AML-193 (cell line): Measurements from ENCODE around the gene TNFAIP8L2.
A peak's percentile ranks its signal among the peaks of the same experiment; 100 is the strongest.
"Not testable (repeated sequence)": the region's sequence is repeated elsewhere in the genome, so short reads cannot be mapped to it uniquely, and the experiment has no call there.

ENCODE experiments used
- DNase-seq, 2 experiments: peaks; one replicate each; lab custom pipeline; 2025; lab: John Stamatoyannopoulos, UW

TNFAIP8L2 gene

DNA sequence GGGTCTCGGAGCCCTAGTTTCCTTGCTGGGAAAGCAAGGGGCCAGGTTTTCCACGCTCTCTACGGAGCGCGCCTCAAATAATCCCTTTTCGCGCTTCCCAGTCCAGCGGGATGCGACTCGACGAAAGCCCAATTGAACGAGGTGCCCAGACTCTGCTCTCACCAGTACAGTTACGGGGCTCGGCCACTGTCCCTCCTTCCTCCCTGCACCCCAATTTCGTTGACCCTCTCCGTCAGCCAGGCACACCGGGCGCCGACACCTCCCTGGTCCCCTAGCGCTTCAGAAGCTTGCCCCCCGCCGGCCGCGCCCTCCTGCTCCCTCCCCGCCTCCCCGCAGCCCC is 10.4 kb upstream of the TNFAIP8L2 start:
- no peak for DNase-seq

DNA sequence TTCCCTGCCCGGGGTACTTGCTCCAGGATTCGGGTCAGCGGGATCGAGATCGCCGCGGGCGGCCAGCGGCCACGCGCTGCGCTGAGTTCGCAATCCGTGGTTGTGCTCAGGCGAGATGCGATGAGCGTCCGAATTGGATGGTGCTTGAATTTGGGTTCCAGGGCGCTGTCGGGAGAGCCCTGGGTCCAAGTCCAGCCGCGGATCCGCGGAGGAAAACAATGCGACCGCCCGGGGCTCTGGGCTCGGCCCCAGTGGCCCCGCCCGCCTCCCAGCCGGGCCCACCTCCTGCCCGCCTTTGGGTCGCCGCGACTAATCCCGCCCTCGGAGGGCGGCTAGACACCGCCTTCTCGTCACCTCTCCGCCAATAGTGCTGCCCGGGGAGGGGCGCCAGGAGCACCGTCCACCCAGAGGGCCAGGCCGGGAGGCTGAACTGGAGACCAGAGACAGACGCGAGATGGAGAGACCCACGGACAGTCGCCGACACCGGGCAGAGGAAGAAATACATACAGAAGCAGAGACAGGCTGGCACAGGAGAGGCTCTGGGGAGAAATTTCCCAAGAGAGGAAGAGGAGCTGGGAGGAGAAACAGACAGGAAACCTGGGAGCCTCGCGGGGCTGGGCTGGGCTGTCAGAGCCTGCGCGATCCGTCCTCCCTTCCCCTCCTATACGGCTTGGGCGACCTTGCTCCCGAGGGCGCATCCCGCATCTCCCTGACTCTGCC is 9.9 kb upstream of the TNFAIP8L2 start, which contains the start of gene SEMA6C:
SEMA6C (minus strand) TSS at position 220 of the 720 bp plus-strand sequence. CDS start 4,010 bp downstream, outside the sequence.
- DNase-seq, result peak; percentile 82 to 85

DNA sequence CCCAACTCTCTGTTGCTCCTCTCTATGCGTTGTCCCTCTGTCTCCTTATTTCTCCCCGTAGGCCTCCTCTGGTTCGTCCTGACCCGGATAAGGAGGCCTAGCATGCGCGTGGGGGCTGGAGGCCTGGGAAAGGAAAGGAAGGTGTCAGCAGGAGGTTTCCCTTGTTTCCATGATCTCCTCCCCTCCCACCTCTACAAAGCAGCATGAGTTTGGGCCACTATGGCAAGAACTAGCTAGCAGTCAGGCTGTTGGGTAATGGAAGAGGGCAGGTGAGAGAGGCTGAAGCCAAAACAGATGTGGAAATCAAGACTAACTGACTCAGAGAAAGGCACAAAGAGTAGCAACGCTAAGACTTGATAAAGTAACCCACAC is 9.3 kb upstream of the TNFAIP8L2 start:
- no peak for DNase-seq

DNA sequence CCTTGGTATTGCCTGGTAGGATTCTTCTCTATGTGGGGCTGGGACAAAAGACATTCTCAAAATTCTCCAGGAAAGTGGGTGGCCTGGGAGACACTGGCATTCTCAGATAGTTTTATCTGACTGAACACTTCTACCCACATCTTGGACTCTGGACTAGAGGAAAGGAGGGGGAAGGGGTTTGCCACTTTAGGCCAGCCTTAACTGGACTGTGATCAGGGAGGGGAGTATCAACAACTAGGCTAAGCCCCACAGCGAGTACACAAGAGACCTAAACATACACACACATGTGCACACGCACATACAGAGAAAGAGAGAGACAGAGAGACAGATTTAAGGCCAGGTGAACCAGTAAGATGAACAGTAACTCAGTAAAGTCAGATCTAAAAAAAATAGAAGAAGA is 8.8 kb upstream of the TNFAIP8L2 start:
- DNase-seq, result no peak

DNA sequence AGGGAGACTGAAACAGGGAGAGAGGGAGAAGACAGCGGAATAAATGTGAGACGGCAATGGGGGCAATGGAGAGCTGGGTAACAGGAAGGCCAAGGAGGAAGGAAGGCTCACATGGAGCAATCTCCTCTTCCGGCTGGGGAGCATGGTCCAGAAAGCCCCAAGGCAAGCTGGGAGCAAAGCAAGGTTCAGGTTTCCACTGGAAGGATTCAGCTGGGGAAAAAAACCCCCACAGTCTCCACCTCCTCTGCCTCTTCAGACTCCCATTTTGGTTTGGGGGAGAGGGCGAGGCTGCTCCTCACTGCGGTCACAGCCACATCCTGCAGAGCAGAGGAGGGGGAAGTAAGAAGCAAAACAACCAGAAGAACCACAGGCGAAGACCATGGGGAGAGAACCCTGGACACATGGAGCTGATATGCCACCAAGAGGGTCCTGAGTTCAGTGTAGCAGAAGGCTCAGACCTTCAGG is 650 bp downstream of the TNFAIP8L2 start:
- DNase-seq, result peak; percentile 94 to 95

DNA sequence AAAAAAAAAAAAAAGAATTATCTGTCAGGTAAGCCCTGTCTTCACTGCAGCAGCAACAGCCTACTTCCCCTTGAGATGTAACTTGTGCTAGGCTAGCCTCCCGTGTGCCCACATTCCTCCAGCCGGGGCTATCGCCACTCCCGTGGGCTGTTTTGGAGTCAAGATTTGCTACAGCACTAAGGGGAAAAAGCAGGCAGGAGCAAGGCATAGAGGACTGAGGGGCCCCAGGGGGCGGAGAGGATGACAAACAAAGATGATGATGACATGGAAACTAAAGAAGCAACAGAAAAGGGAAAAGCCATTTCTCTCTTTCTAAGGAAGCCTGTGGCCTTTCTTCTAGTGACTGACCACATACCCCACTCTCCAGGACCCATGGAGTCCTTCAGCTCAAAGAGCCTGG is 1.9 kb downstream of the TNFAIP8L2 start:
- DNase-seq, result no peak

DNA sequence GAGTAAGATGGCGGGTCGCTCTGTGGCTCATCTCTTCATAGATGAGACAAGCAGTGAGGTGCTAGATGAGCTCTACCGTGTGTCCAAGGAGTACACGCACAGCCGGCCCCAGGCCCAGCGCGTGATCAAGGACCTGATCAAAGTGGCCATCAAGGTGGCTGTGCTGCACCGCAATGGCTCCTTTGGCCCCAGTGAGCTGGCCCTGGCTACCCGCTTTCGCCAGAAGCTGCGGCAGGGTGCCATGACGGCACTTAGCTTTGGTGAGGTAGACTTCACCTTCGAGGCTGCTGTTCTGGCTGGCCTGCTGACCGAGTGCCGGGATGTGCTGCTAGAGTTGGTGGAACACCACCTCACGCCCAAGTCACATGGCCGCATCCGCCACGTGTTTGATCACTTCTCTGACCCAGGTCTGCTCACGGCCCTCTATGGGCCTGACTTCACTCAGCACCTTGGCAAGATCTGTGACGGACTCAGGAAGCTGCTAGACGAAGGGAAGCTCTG is 2.4 kb downstream of the TNFAIP8L2 start:
- DNase-seq, result no peak

DNA sequence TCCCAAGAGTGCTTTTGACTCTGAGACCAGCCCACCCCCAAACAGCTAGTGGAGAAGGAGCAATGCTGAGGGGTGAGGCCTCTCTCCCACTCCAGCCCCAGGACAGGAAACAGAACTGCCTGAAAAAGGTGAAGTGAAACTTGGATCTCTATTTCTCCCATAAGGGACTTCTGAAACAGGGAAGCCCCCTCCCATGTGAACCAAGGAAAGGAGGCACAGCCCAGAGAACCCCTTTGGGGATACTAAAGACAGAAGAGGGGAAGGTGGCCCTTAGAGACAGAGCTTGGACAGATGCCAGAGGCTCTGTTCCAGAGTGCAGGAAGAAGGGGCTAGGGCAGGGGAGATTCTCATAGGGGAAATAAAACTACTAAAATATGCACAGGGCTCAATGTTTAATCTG is 2.9 kb downstream of the TNFAIP8L2 start:
- no peak for DNase-seq

DNA sequence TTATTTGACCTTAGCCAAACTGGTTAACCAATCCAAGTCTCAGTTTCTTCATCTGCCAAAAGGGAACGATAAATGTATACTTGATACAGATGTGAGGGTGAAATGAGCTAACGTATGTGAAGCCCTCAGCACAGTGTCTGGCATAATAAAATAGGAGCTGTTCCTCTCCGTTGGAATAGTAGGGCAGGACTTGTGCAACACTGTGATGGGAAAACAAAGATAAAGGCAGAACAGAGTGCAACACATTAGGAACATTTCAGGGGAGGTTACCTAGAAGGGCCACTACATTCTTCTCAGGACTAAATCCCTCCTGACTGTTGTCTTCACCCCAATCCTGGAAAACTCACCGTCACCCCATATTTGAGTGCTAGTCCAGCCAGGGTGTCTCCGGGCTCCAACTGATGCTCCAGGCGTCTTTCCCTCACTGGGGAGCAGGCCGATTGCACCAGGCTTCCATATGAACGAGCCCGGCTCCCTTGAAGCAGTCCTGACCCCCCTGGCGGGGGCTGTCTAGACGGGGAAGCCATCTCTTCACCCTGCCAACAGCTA is 8.4 kb downstream of the TNFAIP8L2 start:
- no peak for DNase-seq

DNA sequence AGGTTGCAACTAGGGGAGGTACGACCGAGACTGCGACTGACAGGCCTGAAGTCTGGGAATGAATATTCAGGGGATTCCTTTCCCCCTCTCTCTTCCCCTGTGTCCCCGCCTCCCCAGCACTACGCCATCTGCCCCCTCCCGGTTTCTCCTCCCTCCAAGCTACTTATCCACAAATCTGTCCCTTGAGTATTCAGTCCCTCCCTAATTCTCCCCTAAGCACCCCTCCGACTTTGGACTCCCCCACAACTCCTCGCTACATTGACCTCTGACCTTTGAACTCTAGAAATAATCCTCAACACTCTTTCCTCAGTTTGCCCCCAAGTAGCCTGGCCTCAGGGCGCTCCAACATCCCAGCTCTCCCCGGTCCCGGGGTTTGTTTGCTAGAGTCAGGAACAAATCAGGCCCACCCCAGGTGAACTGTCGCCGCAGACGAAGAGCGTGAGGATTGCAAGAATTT is 8.9 kb downstream of the TNFAIP8L2 start:
- no peak for DNase-seq

DNA sequence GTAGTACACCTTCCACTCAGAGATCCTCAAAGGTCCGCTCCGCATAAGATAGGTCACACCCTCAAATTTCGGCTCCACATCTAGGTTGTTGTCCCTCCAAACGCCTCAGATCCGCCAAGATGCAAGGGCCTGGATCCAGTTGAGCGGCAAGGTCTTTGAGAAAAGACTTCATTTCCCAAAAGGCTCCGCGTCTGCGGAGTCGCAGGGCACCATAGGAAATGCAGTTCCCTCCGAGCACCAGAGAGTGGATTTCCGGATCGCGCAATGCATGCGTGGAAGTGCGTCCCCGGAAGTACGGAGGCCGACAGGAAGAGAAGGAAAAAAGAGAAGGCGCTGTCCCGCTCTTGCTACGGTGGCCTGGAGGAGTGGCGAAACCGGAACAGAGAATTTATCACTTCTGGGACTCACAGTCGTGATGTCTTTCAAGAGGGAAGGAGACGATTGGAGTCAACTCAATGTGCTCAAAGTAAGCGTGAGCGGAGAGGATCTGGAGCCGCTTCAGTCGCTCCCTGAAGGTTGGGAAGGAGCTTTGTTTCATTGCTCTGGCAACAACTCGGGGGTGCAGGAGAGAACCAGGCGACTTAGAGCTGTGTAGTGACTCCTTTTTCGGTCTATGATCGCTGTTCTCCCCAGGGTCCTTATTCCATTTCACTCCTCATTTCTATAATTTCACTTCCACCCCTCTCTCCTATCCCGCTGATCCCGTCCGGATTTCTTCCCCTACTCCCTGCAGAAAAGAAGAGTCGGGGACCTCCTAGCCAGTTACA is 9.5 kb downstream of the TNFAIP8L2 start, which contains the start of the genes LYSMD1 and SCNM1:
LYSMD1 (minus strand) TSS at position 165 of the 767 bp plus-strand sequence. CDS start 644 bp downstream, outside the sequence.
SCNM1 (plus strand) TSS at position 407 of the 767 bp plus-strand sequence; CDS start at position 416, 9 bp downstream.
- DNase-seq, result peak; percentile 95 to 97

DNA sequence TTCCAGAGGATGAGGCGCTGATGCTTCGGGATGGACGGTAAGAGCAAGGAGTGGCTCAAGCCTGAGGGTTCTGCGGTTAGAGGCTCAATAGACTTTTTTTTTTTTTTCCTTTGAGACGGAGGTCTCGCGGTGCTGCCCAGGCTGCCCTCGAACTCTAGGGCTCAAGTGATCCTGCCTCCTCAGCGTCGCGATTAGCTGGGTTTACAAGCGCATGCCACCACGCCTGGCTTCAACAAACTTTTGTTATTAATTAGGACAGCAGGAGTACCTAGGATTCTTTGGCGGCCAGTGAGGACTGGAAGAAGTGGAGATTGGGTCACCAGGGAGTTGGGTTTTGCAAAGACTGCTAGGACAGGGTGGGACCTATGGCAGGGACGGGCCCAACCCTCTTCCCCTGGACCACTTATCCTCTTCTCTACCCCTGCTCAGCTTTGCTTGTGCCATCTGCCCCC is 10.1 kb downstream of the TNFAIP8L2 start:
- no peak for DNase-seq

DNA sequence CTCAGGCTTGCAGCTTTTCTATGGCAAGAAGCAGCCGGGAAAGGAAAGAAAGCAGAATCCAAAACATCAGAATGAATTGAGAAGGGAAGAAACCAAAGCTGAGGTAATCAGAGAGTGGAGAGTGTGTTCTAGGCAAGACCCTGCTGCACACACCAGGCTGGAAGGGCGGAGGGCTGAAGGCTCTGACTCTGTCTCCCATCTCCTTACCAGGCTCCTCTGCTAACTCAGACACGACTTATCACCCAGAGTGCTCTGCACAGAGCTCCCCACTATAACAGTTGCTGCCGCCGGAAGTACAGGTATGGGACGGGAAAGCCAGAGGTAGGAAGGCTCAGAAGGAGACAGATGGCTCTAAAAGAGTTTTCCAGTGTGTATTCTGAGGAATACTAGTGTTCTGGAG is 10.7 kb downstream of the TNFAIP8L2 start:
- DNase-seq, result no peak

DNA sequence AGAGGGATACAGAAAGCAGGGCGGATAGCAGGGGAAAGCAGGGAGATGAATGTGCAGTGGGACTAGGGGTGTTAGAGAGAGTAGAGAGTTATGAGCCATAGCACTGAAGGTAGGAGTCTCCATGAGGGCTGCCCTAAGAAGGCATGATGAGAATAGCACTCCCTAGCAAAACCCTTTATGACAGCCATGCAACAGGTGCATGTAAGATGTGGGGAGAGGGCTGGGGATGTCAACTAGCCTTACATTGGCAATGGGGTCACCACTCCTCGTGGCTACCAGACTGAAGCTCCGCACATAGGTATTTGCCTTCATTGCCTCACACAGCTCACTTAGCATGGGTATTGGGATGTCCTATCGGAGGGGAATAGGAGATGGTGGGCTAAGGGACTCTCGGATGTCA is 14.7 kb downstream of the TNFAIP8L2 start:
- DNase-seq, result no peak

DNA sequence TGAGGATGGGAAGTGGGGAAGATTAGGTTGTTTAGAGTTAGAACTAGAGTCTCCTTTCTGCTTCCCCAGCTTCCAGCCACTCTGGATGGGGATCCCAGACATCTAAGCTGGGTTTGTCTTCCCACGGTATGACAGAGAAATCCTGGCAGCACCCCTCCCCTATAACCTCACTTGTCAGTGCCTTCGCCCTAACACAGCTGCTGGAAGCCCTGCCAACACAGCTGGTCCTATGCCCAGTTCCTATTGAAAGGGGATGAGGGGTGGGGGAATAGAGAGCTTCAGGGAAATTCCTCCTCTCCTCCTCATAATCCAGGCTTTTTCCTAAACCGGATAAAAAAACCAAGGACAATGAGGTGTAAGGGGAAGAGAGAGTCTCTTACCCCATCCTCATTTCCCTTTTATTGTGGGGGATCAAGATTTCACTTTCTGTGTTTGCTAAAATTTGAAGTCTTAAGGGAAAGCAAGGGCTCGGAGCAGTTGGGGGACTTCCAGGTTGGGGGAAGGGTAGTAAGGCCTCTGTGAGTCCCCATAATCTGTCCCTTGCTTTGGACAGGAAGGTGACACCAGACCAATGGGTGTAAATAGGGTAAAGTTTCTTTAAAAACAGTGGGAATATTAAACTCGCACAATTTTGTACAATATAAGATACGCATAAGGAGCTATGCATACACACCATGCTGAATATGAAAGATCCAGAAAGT is 18.7 kb downstream of the TNFAIP8L2 start:
- DNase-seq, result no peak

DNA sequence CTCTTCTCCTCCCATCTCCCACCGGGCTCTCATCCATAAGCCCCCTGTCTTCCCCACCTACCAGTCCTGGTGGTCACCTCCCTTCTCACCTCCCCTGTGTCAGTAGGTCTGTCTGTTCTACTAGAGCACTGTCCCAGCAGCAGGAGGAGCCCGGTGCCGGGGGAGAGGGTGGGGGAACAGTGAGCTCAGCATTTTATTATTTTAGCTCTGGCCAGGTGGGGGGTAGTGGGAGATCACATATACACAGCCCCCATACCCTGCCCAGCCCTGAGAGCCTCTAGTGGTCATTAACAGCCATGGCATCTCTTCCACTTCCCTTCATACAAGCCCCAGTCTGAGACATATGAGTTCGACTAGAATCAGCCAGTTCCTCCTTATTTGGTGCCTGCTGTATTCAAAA is 19.4 kb downstream of the TNFAIP8L2 start, which contains the start of gene TMOD4:
TMOD4 (minus strand) TSS at position 119 of the 400 bp plus-strand sequence. CDS start 1,106 bp downstream, outside the sequence.
- DNase-seq, result peak; percentile 28 to 41

DNA sequence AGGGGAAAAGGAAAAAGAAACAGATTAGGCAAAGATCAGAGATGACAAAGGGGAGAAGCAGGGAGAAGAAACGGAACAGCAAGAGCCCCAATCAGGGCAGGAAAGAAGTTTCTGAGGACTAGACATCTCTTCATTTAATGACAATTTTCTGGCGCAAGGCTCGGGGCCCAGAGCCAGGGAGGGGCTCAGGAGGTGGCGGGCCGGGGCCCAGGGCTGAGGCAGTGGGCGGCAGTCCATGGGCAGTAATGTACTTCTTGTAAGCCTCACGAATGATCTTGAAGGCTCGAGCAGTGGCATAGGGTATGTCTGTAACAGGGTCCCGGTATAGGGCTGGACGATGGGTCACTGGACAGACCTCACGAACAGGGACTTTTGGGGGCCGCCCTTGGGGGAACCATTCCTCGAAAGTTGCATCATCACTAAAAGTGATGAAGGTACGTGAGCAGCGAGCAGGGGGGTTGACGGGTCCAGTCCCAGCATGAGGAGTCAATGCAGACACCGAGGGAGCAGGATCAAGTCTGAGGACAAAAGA is 20.1 kb downstream of the TNFAIP8L2 start:
- DNase-seq, result no peak

DNA sequence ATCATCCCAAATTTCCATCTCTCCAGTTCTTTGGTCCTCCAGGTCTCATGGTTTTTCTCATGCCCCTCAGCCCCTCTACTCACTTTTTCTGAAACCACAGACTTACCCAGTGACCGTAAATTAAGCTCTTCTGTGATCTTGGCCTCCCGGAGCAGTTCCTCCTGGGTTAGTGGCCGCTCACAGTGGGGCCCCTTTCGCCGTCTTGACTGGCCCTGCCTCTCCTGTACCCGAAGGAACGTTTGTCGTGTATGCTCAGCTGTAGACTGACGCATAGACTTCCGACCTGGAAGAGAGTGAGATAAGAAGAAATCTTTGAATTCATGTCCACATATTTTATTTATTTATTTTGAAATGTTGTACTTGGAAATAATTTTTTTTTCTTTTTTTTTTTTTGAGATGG is 27.8 kb downstream of the TNFAIP8L2 start:
- no peak for DNase-seq

DNA sequence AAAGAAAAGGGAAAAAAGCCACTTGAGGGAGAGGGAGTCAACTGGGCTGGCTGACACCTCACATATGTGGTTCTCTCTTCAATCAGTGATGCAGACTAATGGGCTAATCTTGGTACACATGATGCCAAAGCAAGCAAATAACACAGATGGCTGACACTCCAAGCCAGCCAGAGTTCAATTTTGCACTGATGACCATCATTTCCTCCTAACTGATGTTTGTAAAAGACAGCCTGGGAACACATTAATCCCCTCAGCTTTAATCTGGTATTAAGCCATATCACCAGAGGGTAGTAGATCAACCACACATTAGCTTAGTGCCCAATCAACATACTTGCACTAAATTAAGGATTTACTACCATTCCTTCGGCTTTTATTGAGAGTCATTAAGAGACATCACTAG is 30.8 kb downstream of the TNFAIP8L2 start:
- DNase-seq, result no peak

DNA sequence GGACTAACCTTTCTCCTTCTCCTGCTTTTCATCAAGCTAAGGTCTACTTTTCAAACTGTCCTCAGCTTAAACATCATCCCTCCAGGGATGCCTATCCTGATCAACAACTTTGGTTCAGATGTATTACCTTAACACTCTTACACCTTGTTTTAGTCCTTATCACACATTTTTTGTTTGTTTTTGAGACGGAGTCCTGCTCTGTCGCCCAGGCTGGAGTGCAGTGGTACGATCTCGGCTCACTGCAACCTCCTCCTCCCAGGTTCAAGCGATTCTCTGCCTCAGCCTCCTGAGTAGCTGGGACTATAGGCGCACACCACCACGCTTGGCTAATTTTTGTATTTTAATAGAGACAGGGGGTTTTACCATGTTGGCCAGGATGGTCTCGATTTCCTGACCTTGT is 32.2 kb downstream of the TNFAIP8L2 start:
- DNase-seq, result not testable (repeated sequence)
